TTC549 (cell line): ENCODE results near the gene SLC38A7.
"Not testable (repeated sequence)": the region's sequence is repeated elsewhere in the genome, so short reads cannot be mapped to it uniquely, and the experiment has no call there.

Experiments used
- FAIRE-seq: peaks from 2 replicates; lab custom pipeline; 2012; peaks lifted over from hg19 to GRCh38; lab: Jason Lieb, UNC

The SLC38A7 gene, protein sequence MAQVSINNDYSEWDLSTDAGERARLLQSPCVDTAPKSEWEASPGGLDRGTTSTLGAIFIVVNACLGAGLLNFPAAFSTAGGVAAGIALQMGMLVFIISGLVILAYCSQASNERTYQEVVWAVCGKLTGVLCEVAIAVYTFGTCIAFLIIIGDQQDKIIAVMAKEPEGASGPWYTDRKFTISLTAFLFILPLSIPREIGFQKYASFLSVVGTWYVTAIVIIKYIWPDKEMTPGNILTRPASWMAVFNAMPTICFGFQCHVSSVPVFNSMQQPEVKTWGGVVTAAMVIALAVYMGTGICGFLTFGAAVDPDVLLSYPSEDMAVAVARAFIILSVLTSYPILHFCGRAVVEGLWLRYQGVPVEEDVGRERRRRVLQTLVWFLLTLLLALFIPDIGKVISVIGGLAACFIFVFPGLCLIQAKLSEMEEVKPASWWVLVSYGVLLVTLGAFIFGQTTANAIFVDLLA

DNA sequence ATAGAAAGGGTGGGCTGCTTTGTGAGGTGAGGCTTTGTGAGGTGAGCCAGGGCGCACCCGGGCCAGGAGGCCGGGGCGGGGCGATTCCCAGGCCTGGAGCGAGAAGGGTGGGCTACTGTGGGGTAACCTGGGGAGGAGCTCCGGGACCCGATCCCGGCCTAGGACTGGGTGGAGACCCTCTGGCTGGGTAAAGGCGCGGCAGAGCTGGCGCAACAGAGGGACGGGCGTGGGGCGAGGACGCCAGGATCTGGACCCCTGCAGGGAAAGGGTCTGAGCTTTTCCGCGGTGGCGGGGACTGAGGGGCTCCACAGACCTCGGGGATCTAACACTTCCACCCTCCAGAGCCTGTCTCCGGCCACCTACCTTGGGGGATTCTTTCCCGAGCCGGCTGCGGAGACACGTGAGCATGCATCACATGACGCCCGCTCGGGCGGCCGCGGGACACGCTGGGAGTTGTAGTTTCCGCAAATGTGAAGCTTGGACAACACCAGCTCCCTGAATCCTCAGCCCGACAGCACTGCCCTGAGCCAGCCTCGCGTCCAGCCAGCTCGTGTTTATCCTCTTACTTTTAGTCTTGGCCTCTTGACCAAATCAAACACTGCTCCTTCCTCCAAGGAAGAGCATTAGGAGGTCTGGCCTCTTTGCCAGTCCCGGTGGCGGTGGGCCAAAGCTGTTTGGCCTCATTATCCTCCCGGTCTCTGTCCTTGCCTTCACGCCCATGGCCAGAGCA lies at the start of gene SLC38A7:
TSS of gene SLC38A7 (minus strand) at position 417 of the 730 bp plus-strand sequence. CDS start 4,644 bp downstream, outside the sequence.
- FAIRE-seq, result no peak

DNA sequence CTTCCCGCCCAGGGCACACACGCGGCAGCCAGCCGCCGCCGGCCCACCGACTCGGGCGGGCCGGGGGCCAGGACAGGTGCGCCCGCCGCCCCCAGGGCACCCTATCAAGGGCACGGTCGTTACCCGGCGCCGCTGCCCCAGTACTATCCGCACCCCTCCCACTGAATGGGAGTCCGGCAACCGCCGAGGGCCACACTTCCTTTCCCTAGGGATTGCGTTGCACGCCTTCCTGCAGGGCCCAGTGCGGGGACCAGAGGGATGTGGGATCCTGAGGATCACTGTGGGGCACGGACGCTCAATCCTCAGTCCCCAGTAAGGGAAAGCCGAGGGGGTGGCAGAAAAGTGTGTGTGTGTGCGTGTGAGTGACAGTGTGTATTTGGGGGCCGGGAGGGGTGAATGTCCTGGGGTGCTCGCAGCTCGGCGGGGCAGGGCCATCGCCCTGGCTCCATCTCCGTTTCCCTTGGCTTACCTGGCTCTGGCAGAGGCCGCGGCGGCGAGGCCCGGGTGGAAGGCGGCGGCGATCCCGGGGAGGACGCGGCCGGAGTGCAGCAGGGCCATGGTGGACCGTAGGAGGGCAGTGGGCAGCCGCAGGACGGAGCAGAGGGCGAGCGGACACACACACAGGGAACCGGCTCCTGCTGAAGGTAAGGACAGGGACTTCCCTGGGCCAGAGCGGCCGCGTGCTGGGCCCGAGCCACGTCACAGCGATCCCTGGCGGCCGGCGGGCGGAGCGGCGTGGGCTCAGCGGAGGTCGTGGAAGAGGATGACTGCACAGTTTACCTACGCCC lies 49.3 kb upstream of the SLC38A7 start, which contains the start of gene GOT2:
TSS of gene GOT2 (minus strand) at position 646 of the 788 bp plus-strand sequence. CDS start at position 558, 88 bp downstream.
- no peak for FAIRE-seq

DNA sequence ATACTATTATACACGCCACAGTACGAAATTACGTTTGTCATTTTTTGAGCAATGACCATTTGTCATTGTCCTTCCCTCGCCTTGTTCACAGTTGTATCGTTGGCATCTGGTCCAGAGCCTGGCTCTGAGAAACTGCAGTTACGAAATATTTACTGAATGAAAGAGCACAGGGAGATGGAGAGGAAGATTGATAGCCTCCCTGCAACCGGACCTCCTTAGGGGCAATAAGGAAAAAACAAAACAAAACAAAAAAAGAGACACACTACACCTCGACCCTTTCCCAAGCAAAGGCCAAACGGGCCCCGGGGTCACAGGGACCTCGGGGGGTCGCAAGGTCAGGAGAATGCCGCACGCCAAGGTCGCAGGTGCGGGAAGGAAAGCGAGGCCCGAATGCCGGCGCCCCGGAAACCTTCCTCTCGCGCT lies 48.7 kb upstream of the SLC38A7 start:
- FAIRE-seq, result no peak

DNA sequence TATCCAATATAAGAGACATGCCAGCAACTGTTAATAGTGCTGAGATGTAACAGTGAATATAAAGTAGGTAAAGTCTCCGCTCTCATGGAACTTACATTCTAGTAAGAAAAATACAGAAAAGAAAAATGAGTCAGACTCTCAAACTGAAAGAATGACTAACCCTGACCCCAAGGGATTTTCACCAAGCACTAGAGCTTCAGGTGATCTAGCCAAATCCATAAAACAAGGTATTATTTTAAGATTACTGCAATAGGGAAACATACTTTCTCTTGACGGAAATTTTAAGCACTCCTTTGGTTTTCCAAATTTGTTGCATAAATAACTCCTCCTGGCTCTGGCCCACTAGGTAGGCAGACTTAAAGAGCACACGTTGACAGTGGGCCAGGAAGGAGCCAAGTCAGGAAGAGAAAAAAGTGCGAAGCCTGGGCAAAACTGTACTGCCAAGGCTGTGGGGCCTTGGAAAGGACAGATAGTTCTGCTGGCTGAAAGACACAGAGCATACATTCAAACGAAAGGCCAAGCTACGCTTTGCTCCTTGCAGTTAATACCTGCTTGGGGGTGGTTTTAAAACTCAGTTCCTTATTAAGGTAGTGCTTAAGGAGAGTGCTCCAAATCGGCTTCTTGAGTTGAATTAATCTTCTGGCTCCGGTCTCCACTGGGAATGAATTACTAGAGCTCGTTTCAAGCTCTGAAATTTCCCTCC lies 48.1 kb upstream of the SLC38A7 start:
- no peak for FAIRE-seq

DNA sequence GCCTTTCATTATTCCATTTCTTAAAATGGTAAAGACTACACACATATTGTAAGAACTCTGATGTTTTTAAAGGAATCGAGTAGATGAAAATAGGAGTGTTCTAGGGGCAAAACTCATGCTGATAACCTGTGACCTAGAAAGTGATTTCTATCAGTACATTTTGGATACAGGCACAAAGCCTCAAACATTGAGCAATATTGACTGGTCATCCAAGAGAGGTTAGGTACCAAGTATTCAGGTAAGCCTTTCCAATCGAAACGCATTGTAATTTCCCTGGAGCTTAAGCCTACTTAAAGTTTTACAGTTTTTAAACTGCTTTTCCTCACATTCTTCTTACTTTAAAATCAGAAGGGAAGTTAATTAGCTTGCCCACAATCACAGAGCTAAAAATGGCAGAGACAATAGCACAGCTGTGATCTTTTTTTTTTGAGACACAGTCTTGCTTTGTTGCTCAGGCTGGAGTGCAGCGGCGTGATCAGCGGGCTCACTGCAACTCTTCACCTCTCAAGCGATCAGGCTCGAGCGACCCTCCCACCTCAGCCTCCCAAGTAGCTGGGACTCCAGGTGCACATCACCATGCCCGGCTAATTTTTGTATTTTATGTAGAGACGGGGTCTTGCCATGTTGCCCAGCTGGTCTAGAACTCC lies 46.3 kb upstream of the SLC38A7 start:
- no peak for FAIRE-seq

DNA sequence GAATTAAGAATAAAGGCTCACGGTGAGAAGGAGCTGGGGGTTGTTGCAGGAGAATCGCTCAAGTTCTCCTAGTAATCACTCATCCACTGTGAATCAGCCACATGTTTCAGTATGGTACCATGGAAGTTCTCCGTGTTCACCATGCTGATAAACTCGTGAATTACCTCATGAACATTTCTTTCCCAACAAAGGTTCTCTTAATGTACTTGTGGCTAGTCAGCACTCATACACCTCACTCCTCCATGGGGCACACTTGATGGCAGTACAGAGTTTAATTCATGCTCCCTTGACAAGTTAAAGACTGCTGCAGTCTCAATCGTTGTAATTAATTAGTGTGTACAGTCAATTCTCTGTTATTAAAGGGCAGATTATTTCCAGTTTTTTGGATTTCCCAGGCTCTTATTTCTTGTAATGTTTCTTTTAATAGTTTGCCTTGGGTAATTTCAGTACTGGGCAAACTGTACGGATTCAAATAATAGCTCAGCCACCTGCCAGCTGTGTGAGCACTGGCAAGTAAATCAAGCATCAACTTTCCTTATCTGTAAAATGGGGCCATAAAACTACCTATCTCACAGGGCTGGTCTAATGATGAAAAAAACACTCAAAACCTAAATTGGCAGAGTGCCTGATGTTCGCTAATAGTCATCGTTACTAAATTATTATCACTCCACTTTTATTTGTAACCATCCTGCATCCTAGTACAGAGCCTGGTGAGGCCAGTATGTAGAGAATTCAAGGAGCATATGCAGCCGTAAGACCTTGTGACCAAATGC lies 43.4 kb upstream of the SLC38A7 start:
- no peak for FAIRE-seq

DNA sequence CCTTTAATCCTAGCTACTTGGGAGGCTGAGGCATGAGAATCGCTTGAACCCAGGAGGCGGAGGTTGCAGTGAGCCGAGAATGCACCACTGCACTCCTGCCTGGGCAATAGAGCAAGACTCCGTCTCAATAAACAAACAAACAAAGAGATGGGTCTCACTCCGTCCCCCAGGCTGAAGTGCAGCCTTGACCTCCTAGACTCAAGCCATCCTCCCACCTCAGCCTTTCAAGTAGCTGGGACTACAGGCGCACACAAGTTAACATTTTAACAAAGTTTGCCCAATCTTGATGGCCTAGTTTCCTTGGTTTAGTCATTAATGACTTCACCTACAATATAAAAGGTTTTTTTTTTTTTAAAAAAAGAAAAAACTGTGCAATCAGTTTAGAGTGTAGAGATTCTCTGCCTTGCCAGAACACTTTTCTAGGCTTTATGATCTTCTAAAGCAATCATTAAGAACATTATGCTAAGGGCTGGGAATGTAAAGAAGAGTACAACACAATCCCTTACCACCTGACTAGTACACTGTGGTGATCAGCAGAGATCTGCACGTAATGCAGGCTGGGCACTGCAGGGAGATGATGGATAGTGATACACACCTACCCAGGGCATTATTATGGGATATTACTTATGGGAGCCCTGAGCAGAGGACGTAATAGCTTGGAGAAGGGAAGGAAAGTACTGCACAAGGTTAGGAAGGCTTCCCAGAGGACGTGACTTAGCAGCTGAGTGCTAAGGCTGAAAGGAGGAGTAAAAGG lies 42.6 kb upstream of the SLC38A7 start:
- no peak for FAIRE-seq

DNA sequence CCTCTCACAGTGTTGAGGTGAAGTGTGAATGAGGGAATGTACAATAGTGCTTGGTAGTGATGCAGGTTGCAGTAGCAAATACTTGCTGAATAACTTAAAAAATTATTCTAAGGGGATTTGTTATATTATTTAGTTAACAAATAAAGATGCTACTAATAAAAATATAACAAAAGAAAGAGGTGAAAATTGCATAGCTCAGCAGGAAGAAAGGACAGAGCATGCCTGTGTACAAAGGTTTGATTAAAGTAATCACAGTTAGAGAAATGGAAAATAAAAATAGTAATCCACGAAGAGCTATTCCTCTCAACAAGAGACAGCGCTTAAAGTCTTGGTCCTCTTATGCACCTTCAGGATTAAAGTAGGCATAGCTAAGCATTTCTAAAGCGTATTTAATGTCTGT lies 38.5 kb upstream of the SLC38A7 start:
- no peak for FAIRE-seq

DNA sequence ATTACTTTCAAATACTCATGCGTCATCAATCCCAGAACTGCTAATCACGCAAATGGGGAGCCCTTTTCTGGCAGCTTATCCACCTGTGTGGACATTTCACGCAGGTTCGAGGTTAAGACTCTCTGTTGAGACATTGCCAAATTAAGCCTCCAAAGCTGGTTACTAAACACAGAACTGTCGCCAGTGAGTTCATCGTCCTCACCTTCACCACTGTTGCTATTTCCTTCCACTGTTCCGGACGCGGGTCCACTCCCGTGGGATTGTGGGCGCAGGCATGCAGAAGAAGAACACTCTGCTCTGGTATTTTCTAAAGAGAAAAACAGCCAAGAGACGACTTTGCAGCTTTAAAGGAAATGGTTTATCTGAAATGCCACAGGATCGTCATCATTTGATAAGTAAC lies 33.4 kb upstream of the SLC38A7 start:
- FAIRE-seq, result no peak

DNA sequence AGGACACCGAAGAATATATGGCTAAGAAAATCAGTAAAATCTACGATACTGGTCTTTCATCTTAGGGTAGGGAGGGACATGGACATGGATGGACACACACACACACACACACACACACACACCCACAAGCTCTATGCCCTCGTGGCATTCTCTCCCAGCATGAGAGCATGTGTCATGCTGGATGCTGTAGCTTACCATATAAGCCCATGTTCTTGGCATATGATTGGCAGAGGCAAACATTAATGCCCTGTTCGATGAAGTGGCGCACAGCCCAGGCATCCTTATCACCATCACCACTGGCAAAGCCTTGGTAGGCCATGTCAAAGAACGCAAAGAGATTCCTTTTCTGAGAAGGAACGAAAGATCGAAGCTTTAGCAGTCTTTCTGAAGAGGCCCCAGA lies 31.9 kb upstream of the SLC38A7 start:
- FAIRE-seq, result no peak

DNA sequence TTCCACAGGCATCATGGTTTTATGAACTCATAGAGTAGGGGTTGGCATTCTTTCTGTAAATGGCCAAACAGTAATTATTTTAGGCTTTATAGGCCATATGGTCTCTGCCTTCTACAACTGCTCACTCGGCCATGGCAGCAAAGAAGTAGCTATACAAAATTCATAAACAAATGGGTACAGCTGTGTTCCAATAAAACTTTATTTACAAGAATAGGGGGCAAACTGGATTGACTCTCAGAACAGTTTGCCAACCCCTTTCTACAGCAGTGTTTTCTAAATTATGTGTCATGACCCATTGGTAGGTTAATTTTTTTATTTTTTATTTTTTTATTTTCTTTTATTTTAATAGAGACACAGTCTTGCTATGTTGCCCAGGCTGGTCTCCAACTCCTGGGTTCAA lies 29.2 kb upstream of the SLC38A7 start:
- no peak for FAIRE-seq

DNA sequence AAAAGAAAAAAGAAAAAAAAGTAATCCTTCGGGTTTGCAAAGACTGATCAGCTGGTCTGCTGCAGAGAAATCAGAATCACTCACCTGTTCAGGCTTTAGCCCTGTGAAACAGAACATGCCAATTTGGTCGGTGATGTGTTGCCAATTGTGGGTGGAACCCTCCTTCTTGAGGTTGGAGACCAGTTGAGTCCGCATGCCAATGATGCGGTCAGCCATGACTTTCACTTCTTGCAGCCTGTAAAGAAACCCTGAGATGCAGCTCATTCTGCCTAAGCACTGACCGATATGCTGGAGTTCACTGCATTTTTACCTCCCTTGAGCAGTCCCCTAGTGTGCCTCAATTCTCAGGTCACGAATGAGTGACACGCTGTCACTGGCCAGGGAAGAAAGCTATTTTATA lies 24.8 kb upstream of the SLC38A7 start:
- no peak for FAIRE-seq

DNA sequence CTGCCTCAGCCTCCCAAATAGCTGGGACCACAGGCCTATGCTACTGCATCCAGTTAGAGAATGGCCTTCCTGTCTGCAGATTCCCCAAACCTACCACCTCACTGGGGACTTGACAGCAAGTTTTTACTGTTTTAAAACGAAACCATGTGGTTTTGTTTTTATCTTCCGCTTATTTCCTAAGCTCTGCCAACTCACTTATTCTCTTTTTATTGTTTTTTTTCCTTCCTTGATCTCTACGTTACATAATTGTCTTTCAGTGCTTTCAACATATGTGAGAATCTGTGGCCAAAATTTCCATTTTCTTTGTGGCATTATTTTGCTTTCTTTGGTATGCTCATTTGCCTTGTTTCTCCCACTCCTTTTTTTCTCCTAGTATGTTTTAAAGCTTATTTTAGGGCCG lies 14.6 kb upstream of the SLC38A7 start:
- no peak for FAIRE-seq

DNA sequence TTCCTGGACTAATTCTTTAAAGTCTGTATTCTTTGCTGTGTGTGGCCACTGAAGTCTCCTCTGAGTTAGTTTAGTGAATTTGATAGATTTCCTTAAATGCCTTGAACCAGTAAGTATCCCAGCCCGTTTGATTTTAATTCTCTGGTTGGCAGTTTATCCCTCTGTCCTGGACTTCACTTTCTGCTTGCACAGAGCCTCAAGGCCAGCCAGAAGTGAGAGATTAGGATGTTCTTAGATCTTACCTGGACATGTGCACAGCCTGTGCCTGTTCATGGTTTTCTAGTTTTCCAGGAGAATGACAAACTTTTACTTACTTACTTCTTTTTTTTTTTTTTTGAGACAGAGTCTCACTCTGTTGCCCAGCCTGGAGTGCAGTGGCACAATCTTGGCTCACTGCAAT lies 10.8 kb upstream of the SLC38A7 start:
- no peak for FAIRE-seq

DNA sequence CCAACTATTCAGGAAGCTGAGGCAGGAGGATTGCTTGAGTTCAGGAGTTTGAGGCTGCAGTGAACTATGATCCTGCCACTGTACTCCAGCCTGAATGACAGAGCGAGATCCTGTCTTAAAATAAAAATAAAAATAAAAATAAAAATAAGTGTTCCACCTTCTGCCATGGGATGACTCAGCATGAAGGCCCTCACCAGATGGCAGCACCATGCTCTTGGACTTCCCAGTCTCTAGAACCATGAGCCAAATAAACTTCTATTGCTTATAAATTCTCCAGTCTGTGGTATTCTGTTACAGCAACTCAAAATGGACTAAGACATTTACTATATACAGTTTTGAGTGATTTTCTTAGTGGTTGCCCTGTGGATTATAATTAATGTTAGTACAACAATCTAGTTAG lies 7.9 kb upstream of the SLC38A7 start:
- no peak for FAIRE-seq

DNA sequence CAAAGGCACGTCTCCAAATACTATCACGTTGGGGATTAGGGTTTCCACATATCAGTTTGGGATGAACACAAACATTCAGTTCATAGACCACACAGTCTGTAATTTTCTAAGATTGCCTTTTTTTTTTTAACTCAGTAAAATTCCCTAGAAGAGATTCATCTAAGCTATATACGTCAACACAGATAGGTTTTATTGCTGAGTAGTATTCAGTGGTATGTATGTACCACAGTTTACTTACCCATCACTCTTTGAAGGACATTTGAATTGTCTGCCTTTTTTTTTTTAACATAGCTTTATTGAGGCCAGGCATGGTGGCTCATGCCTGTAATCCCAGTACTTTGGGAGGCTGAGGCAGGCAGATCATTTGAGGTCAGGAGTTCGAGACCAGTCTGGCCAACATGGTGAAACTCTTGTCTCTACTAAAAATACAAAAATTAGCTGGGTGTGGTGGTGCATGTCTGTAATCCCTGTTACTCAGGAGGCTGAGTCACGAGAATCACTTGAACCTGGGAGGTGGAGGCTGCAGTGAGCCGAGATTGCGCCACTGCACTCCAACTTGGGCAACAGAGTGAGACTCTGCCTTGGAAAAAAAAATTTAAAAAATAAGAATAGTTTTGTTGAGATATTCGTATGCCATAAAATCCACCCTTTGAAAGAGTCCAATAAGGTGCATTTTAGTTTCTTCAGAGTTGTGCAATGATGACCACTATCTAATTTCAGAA lies 2.6 kb upstream of the SLC38A7 start:
- FAIRE-seq, result not testable (repeated sequence)

DNA sequence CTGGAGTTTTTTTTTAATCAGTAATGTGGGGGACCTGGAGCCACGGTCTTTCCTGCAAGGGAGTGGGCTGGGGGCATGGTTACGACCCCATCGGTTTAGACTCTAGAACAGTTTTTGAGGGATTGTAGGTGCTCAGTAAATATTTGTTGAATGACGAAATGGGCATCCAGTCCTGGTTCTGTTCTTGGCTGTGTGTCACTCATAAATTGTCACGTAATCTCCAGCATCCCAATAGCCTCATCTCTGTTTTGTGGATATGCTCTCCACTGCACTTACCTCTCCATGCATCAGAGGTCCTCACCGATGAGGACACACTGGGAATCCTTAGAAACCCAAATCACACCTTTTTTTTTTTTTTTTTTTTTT lies 497 bp upstream of the SLC38A7 start:
- FAIRE-seq, result no peak

DNA sequence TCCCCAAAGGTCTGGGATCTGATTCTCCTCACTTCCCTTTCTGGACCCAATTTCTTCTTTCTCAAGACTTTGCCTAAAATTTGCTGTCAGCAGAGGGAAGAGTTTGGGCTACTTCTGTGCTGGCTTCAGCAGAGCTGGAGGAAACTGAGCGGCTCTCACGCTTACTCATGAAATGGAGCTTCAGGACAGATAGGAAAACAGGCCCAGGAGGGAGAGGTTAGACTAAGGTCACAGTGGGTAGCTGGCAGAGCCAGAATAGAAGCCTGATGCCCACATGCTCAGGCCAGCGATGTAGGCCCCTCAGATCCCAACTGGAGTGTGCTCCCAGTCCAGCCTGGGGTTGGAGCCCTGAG lies 593 bp downstream of the SLC38A7 start:
- FAIRE-seq, result no peak

DNA sequence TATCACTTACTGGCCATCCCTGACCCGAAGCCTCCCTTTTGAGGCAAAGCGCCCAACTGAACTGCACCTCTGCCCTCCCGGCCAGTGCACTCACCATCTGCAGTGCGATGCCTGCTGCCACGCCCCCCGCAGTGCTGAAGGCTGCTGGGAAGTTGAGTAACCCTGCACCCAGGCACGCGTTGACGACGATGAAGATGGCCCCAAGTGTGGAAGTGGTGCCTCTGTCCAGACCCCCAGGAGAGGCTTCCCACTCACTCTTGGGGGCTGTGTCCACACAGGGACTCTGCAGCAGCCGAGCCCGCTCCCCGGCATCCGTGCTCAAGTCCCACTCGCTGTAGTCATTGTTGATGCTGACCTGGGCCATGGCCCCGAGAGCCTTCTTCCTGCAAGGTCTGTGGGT lies 4.8 kb downstream of the SLC38A7 start:
- FAIRE-seq, result no peak
